Peyer's patch (tissue), 4 donors: ENCODE data around the gene INAFM2. TPM values are rescaled to one million over a fixed set of nuclear protein-coding genes. Genes with fewer than 3 reads are reported as not detected.

ENCODE experiments used
- DNase-seq, 3 donors: peaks; one replicate each; pipeline ENCODE4 v3.0.0-alpha.2; 2017 to 2019
- H3K27ac ChIP-seq, 4 donors: fragments of 200-600 bp; sonication (generic); one replicate each; pipeline ENCODE4 v1.5.1; 2016 to 2019
- H3K27me3 ChIP-seq, 2 donors: fragments of 200-600 bp; sonication (generic); one replicate each; pipeline ENCODE4 v1.5.1; 2019
- H3K36me3 ChIP-seq, 3 donors: fragments of 200-600 bp; sonication (generic); one replicate each; pipeline ENCODE4 v1.5.1; 2016 to 2019
- H3K4me1 ChIP-seq, 4 donors: fragments of 200-600 bp; sonication (generic); one replicate each; pipeline ENCODE4 v1.5.1; 2016 to 2019
- H3K4me3 ChIP-seq, 4 donors: fragments of 200-600 bp; sonication (generic); 1 replicate in 3 of 4; 2 replicates in 1 of 4; pipeline ENCODE4 v1.5.1; 2016 to 2019; ENCODE audit warnings: mild to moderate bottlenecking in 1 of 4
- H3K9me3 ChIP-seq, 4 donors: fragments of 200-600 bp; sonication (generic); one replicate each; pipeline ENCODE4 v1.5.1; 2016 to 2019; ENCODE audit warnings: mild to moderate bottlenecking in 1 of 4
- POLR2A ChIP-seq, 2 donors: fragments of 450-650 bp; IDR thresholded peaks; one replicate each; pipeline ENCODE4 v1.5.1; 2017; ENCODE audit warnings: antibody characterized with exemption in 2 of 2, mild to moderate bottlenecking in 2 of 2, moderate library complexity in 2 of 2
- total RNA-seq, 4 donors: library from RNA; depleted of rRNA; stranded (reverse); fragments of >200 nt; gene quantifications; one replicate each; pipeline ENCODE4 v1.1.0, GENCODE V29; 2016
- TF ChIP-seq, protein P1 (sequence below), 6 experiments: fragments of 450-650 bp in 4 of 6; fragments of 200-600 bp in 2 of 6; sonication (generic) in 1 of 6; IDR thresholded peaks; one replicate each; pipeline ENCODE4 v1.5.1; 2017 to 2019; ENCODE audit warnings: antibody characterized with exemption in 6 of 6, mild to moderate bottlenecking in 3 of 6, moderate library complexity in 1 of 6

INAFM2 gene
- total RNA-seq, 4 donors from 2014 or later, result 6.2 to 10.7 (median 8.9) TPM

DNA sequence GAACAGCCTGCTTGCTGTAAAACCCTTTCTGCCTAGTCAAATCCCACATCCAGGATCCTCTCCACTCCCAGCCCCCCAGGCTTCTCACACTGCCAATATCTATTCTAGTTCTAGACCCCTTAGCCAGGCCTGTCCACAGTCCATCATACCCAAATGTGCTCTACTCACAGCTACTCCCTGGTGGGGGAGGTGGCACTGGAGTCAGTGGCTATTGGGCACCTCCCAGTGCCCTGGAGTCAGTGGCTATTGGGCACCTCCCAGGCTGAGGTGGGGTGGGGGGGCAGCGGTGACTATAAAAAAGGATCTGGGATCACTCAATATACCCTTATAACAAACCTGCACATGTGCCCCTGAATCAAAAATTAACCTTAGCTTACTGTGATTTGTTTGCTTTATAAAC lies 33.8 kb downstream of the INAFM2 start:
- no peak for TF ChIP-seq POLR2A (IDR thresholded peaks at IDR 0.05)
- TF ChIP-seq, protein P1, sequence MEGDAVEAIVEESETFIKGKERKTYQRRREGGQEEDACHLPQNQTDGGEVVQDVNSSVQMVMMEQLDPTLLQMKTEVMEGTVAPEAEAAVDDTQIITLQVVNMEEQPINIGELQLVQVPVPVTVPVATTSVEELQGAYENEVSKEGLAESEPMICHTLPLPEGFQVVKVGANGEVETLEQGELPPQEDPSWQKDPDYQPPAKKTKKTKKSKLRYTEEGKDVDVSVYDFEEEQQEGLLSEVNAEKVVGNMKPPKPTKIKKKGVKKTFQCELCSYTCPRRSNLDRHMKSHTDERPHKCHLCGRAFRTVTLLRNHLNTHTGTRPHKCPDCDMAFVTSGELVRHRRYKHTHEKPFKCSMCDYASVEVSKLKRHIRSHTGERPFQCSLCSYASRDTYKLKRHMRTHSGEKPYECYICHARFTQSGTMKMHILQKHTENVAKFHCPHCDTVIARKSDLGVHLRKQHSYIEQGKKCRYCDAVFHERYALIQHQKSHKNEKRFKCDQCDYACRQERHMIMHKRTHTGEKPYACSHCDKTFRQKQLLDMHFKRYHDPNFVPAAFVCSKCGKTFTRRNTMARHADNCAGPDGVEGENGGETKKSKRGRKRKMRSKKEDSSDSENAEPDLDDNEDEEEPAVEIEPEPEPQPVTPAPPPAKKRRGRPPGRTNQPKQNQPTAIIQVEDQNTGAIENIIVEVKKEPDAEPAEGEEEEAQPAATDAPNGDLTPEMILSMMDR (IDR thresholded peaks at IDR 0.05), result no peak
- peak overlapping the region in 1 of 4 donors; percentile 61 for H3K4me3 ChIP-seq
- H3K27ac ChIP-seq, result peak overlapping the region in 2 of 4 donors; percentile 96 to 99
- H3K27me3 ChIP-seq, result no peaks in the 10 kb centered on the region
- no peaks in the 10 kb centered on the region for H3K9me3 ChIP-seq
- peak in 2 of 3 donors; percentile 66 to 70 for DNase-seq
- peaks cover 0 to 32% (median 0%) of the 10 kb centered on the region in 3 donors for H3K36me3 ChIP-seq
- peaks cover 0 to 18% (median 4%) of the 10 kb centered on the region in 4 donors for H3K4me1 ChIP-seq

DNA sequence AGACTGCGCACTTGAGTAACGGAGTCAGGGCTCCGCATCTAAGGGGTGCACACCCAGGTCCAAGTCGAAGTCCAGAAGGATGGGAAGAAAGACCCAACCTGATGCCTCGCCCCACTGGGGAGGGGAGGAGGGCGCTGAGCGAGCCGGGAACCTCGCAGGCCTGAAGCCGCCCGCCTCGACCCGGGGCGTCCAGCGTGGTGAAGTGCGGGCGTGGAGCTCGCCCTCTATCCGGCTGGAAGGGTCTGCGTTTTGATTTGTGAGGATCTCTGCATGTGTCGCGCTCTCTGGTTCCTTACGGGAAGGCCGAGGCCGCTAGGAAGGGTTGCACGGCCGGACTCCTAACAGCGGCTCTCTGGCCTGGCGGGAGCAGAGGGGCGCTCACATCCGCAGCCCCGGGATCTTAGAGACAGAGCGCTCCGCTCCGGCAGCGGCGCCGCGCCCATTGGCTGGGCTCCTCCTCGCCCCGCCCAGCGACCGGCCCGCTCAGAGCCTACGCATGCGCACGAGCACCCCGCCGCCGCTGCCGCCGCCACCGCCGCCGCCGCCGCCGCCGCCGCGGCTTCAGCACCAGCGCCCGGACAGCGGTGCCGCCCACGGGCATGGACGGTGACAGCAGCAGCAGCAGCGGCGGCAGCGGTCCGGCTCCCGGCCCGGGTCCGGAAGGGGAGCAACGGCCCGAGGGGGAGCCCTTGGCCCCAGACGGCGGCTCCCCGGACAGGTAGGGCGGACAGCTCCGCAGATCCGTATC lies 34.4 kb downstream of the INAFM2 start, which contains the start of gene DISP2:
TSS of gene DISP2 (plus strand) at position 497 of the 748 bp plus-strand sequence. CDS start at position 600, 103 bp downstream.
- peak; percentile 78 to 95 (median 94) for DNase-seq
- Histone ChIP-seq H3K27ac (peak within 1 kb of the TSS in 2 of 4 donors; percentile 96 to 99), H3K36me3 (peaks cover 0 to 26% (median 0%) of the 10 kb centered on the region in 3 donors), H3K27me3 (no peaks in the 10 kb centered on the region), H3K4me3 (peak within 1 kb of the TSS; percentile 36 to 61 (median 56)), H3K9me3 (no peaks in the 10 kb centered on the region), H3K4me1 (peaks cover 0 to 18% (median 4%) of the 10 kb centered on the region in 4 donors)
- TF ChIP-seq POLR2A (IDR thresholded peaks at IDR 0.05), result peak; percentile 81 to 82
- TF ChIP-seq, protein P1 (IDR thresholded peaks at IDR 0.05), result peak in 1 of 6 experiments; percentile 11

DNA sequence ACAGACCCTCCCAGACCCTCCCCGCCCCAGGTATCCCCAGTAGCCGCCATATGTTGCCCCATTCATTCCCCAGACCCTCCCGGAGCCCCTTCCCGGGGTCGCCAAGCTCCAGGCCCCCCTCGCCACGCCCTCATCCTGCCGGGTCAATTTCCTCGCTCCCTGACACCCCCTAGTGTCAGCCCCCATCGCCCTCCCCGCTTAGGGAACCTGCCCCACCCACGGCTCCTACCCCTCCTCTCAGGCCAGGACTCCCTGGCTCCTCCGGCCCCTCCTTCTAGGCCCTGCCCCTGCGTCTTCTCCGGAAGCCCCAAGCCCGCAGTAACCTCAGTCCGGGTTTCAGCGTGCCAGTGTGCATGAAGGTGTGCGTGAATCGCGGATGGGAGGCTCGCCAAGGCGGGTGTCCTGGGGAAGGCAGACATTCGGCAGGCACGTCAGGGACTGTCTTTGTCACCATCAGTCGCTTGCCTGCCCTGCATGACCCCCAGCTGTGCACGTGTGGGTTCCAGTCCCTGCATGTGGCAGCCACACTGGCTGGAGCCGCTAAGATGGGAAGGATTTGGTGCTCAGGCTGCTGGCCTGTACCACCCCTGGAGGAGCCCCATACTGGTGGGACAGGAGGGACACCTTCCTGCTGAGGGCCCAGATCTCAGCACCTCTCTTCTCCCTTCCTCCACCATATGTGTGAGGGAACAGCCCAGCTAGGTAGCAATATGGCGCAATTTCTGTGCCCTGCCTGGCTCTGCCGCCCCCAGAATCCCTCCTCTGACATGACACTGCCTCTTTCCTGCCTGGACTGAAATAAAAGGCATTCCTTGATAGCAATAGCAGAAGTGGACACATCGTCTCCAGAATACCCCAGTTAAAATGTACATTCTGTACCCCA lies 35.2 kb downstream of the INAFM2 start:
- peaks cover 0 to 22% (median 0%) of the 10 kb centered on the region in 3 donors for H3K36me3 ChIP-seq
- H3K27ac ChIP-seq, result peak overlapping the region in 1 of 4 donors; percentile 99
- peak overlapping the region; percentile 36 to 61 (median 56) for H3K4me3 ChIP-seq
- H3K9me3 ChIP-seq, result no peaks in the 10 kb centered on the region
- peaks cover 0 to 18% (median 4%) of the 10 kb centered on the region in 4 donors for H3K4me1 ChIP-seq
- no peaks in the 10 kb centered on the region for H3K27me3 ChIP-seq
- TF ChIP-seq, protein P1 (IDR thresholded peaks at IDR 0.05), result peak in 1 of 6 experiments; percentile 5
- TF ChIP-seq POLR2A (IDR thresholded peaks at IDR 0.05), result peak in 1 of 2 donors; percentile 9
- DNase-seq, result peak in 1 of 3 donors; percentile 61

DNA sequence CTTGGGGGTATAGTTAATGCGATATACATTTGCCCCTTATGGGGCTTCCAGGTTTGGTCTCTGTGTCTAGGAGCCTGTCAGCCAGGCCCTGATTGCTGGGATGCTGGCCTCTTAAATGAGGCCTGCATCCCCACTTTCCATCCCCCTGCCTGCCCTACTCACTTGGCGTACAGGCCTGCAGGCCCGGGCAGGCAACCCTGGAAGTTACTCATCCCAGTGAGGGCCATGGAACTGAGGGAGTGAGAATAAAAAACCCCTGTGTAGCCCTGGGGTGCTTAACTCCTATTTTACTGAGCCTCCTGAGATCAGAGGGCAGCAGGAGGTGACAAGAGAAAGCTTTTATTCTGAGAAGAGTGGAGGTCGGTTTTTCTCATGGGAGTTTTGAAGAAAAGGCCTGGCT lies 36.5 kb downstream of the INAFM2 start:
- Histone ChIP-seq H3K27ac (no peak overlapping the region), H3K27me3 (no peaks in the 10 kb centered on the region), H3K9me3 (no peaks in the 10 kb centered on the region), H3K4me1 (peaks cover 0 to 8% (median 4%) of the 10 kb centered on the region in 4 donors), H3K4me3 (no peak overlapping the region), H3K36me3 (peaks cover 0 to 10% (median 0%) of the 10 kb centered on the region in 3 donors)
- DNase-seq, result no peak
- TF ChIP-seq, protein P1 (IDR thresholded peaks at IDR 0.05), result no peak
- TF ChIP-seq POLR2A (IDR thresholded peaks at IDR 0.05), result no peak

DNA sequence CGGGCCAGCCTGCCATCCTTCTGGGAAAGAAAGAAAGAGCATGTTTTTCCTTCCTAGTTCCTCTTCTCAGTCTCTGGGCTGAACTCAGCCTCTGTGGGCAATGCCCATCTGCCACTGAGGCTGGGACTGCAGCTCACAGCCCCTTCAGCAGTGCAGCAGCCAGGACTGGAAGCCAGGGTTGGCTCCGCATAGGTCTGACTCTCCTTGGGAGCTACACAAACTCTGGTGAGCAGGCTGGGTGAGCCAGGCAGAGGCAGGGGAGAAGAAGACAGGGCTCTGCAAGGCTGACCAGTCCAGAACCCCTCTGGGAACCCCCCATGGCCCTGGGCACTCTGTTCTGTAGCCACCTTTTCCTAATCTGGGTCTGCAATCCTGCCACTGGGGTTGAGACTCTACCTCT lies 38.1 kb downstream of the INAFM2 start:
- H3K27me3 ChIP-seq, result no peaks in the 10 kb centered on the region
- no peak overlapping the region for H3K27ac ChIP-seq
- no peak for DNase-seq
- H3K36me3 ChIP-seq, result no peaks in the 10 kb centered on the region
- no peak for TF ChIP-seq POLR2A (IDR thresholded peaks at IDR 0.05)
- TF ChIP-seq, protein P1 (IDR thresholded peaks at IDR 0.05), result no peak
- no peak overlapping the region for H3K4me3 ChIP-seq
- H3K4me1 ChIP-seq, result peaks cover 0 to 13% (median 4%) of the 10 kb centered on the region in 4 donors
- no peaks in the 10 kb centered on the region for H3K9me3 ChIP-seq
